HepG2 (cell line): ENCODE results near the gene DSCAM.

Experiments
- EZH2 ChIP-seq: conservative IDR thresholded peaks from 2 replicates; pipeline ENCODE4 v1.6.1; 2012; ENCODE audit warnings: mild to moderate bottlenecking, low read depth, low read length, moderate library complexity
- MAX ChIP-seq: IDR thresholded peaks from 2 replicates; pipeline ENCODE4 v1.6.1; 2012; ENCODE audit warnings: inconsistent platforms
- NFIC ChIP-seq: IDR thresholded peaks from 2 replicates; pipeline ENCODE4 v1.6.1; 2012; ENCODE audit warnings: mild to moderate bottlenecking, low read length, inconsistent platforms
- RFX5 ChIP-seq: IDR thresholded peaks from 2 replicates; pipeline ENCODE4 v1.6.1; 2011; ENCODE audit warnings: low read depth, low read length, improper control_type of control experiment
- RNF2 ChIP-seq: fragments of 450-650 bp; conservative IDR thresholded peaks from 2 replicates; pipeline ENCODE4 v1.6.1; 2016; ENCODE audit warnings: low read depth
- SNRNP70 ChIP-seq: fragments of 200-400 bp; formaldehyde crosslinking; IDR thresholded peaks from 2 replicates; pipeline ENCODE4 v1.6.1; 2017; ENCODE audit warnings: mild to moderate bottlenecking, low read depth, low read length, moderate library complexity
- UBTF ChIP-seq: sonication (generic); formaldehyde crosslinking; IDR thresholded peaks from 2 replicates; pipeline ENCODE4 v1.4.0; 2020; ENCODE audit warnings: mild to moderate bottlenecking, missing genetic modification reagents
- ZBTB7A ChIP-seq: sonication (generic); formaldehyde crosslinking; IDR thresholded peaks from 2 replicates; pipeline ENCODE4 v1.8.0; 2022; ENCODE audit warnings: mild to moderate bottlenecking, missing genetic modification reagents
- ZNF567 ChIP-seq: sonication (generic); formaldehyde crosslinking; IDR thresholded peaks from 2 replicates; pipeline ENCODE4 v1.8.1; 2023; ENCODE audit warnings: mild to moderate bottlenecking, missing genetic modification reagents, borderline replicate concordance
- ZNF782 ChIP-seq: sonication (generic); formaldehyde crosslinking; IDR thresholded peaks from 2 replicates; pipeline ENCODE4 v1.4.0; 2020; ENCODE audit warnings: missing genetic modification reagents, mild to moderate bottlenecking, borderline replicate concordance
- TF ChIP-seq, protein P1 (sequence below): sonication (generic); formaldehyde crosslinking; IDR thresholded peaks from 2 replicates; pipeline ENCODE4 v1.5.0; 2020; ENCODE audit warnings: mild to moderate bottlenecking, missing genetic modification reagents, moderate library complexity
- TF ChIP-seq, protein P2 (sequence below): IDR thresholded peaks from 2 replicates; pipeline ENCODE4 v1.6.1; 2016; ENCODE audit warnings: mild to moderate bottlenecking, missing biosample characterization, missing genetic modification reagents

DNA sequence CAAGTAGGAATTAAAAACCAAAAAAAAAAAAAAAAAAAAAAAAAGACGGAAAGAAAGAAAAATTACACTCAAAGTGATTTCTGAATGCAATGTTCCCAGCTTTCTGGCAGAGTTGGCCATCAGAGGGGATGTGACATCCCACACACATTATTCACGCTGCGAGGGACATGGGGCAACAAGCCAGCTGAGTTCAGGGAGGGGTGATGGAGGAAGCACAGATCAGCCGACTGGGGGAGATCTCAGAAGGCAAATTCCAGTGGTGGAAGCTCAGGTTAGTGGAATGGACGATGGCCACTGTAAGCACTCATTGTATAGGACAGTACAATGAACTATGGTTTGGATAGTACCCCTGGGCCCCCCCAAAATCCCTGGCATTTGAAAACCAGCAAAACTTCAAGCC is 667.8 kb downstream of the DSCAM start:
- no peak for TF ChIP-seq RNF2
- no peak for TF ChIP-seq UBTF (CRISPR knock-in tag)
- no peak for TF ChIP-seq ZNF567
- TF ChIP-seq RFX5, result no peak
- no peak for TF ChIP-seq SNRNP70
- no peak for TF ChIP-seq ZBTB7A (CRISPR knock-in tag)
- no peak for TF ChIP-seq NFIC
- TF ChIP-seq, protein P1, sequence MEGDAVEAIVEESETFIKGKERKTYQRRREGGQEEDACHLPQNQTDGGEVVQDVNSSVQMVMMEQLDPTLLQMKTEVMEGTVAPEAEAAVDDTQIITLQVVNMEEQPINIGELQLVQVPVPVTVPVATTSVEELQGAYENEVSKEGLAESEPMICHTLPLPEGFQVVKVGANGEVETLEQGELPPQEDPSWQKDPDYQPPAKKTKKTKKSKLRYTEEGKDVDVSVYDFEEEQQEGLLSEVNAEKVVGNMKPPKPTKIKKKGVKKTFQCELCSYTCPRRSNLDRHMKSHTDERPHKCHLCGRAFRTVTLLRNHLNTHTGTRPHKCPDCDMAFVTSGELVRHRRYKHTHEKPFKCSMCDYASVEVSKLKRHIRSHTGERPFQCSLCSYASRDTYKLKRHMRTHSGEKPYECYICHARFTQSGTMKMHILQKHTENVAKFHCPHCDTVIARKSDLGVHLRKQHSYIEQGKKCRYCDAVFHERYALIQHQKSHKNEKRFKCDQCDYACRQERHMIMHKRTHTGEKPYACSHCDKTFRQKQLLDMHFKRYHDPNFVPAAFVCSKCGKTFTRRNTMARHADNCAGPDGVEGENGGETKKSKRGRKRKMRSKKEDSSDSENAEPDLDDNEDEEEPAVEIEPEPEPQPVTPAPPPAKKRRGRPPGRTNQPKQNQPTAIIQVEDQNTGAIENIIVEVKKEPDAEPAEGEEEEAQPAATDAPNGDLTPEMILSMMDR (CRISPR knock-in tag), result no peak
- TF ChIP-seq ZNF782 (CRISPR knock-in tag), result no peak
- no peak for TF ChIP-seq EZH2
- TF ChIP-seq, protein P2, sequence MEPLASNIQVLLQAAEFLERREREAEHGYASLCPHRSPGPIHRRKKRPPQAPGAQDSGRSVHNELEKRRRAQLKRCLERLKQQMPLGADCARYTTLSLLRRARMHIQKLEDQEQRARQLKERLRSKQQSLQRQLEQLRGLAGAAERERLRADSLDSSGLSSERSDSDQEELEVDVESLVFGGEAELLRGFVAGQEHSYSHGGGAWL, result no peak
- TF ChIP-seq MAX, result no peak
